GM18873 (cell line): ENCODE data around the gene OR51V1.

Experiments used
- ATAC-seq: cut with Tn5 transposase; IDR thresholded peaks from one replicate; pipeline ENCODE4 v1.9.1; 2021; ENCODE audit warnings: mild to moderate bottlenecking, moderate library complexity, moderate number of reproducible peaks; ENCODE audit not compliant: unreplicated experiment, low FRiP score

Gene OR51V1

GRCh38 chr11:5231111-5231510, 30.6 kb upstream of the OR51V1 start:
- ATAC-seq = no peak

- ATAC-seq = no peak
Measured at GRCh38 chr11:5230266-5230665, 29.8 kb upstream of the OR51V1 start.

- no peak for ATAC-seq
Measured at GRCh38 chr11:5229796-5230195, 29.3 kb upstream of the OR51V1 start.

- ATAC-seq = no peak
Measured at GRCh38 chr11:5229356-5229755, 28.9 kb upstream of the OR51V1 start.

GRCh38 chr11:5228124-5228523, 27.6 kb upstream of the OR51V1 start:
- no peak for ATAC-seq

- no peak for ATAC-seq
Measured at GRCh38 chr11:5227681-5228080, 27.2 kb upstream of the OR51V1 start.

GRCh38 chr11:5226732-5227310, 26.3 kb upstream of the OR51V1 start, which contains the start of gene HBB:
TSS of gene HBB (minus strand) at chr11:5227071. CDS start at chr11:5227021, 50 bp downstream.
- no peak for ATAC-seq

- ATAC-seq = no peak
Measured at GRCh38 chr11:5225480-5225871, 25.0 kb upstream of the OR51V1 start.

- ATAC-seq = no peak
Measured at GRCh38 chr11:5224538-5225479, 24.3 kb upstream of the OR51V1 start.

GRCh38 chr11:5223686-5224085, 23.2 kb upstream of the OR51V1 start:
- no peak for ATAC-seq

GRCh38 chr11:5223146-5223545, 22.7 kb upstream of the OR51V1 start:
- ATAC-seq = no peak

GRCh38 chr11:5210376-5210885, 9.9 kb upstream of the OR51V1 start:
- ATAC-seq = no peak

- peak; percentile 68 for ATAC-seq
Measured at GRCh38 chr11:5204787-5205186, 4.3 kb upstream of the OR51V1 start.

- no peak for ATAC-seq
Measured at GRCh38 chr11:5203366-5203765, 2.9 kb upstream of the OR51V1 start.

GRCh38 chr11:5198285-5198684, 2.2 kb downstream of the OR51V1 start:
- no peak for ATAC-seq

- no peak for ATAC-seq
Measured at GRCh38 chr11:5197536-5197935, 2.9 kb downstream of the OR51V1 start.

GRCh38 chr11:5196731-5197130, 3.8 kb downstream of the OR51V1 start:
- no peak for ATAC-seq

GRCh38 chr11:5196067-5196466, 4.4 kb downstream of the OR51V1 start:
- ATAC-seq = no peak

- ATAC-seq = no peak
Measured at GRCh38 chr11:5192738-5193137, 7.7 kb downstream of the OR51V1 start.

- no peak for ATAC-seq
Measured at GRCh38 chr11:5188201-5188600, 12.3 kb downstream of the OR51V1 start.

GRCh38 chr11:5178046-5178837, 22.2 kb downstream of the OR51V1 start:
- no peak for ATAC-seq
